Measurements from ENCODE around the gene ELMO1. TPM values are rescaled to one million over a fixed set of nuclear protein-coding genes. Genes with fewer than 3 reads are reported as not detected.

ELMO1 gene
- total RNA-seq, 1 experiment from 2014 or later = not detected

- ChIA-PET POLR2A (ENCODE audit: low non-redundant PET) (no interaction called here), CTCF (no interaction called here)
- Histone ChIP-seq H3K27ac (ENCODE audit: low read depth, low read length, poor library complexity, severe bottlenecking) (no peak overlapping the region), H3K27me3 (replicated peaks; ENCODE audit: insufficient read depth, low read depth, low read length, poor library complexity) (no peaks in the 10 kb centered on the region), H3K36me3 (ENCODE audit: insufficient read depth, low read length, poor library complexity, severe bottlenecking) (no peaks in the 10 kb centered on the region), H3K9me3 (ENCODE audit: low read depth, low read length, poor library complexity, severe bottlenecking) (no peaks in the 10 kb centered on the region), H3K4me1 (ENCODE audit: insufficient read depth, low read length, poor library complexity, severe bottlenecking) (no peaks in the 10 kb centered on the region), H3K4me3 (ENCODE audit: low read depth, low read length, poor library complexity, severe bottlenecking) (no peak overlapping the region)
- no peak for TF ChIP-seq EZH2 (IDR thresholded peaks at IDR 0.05; ENCODE audit: borderline replicate concordance, low read depth, low read length, poor library complexity, severe bottlenecking)
- TF ChIP-seq, protein P1, sequence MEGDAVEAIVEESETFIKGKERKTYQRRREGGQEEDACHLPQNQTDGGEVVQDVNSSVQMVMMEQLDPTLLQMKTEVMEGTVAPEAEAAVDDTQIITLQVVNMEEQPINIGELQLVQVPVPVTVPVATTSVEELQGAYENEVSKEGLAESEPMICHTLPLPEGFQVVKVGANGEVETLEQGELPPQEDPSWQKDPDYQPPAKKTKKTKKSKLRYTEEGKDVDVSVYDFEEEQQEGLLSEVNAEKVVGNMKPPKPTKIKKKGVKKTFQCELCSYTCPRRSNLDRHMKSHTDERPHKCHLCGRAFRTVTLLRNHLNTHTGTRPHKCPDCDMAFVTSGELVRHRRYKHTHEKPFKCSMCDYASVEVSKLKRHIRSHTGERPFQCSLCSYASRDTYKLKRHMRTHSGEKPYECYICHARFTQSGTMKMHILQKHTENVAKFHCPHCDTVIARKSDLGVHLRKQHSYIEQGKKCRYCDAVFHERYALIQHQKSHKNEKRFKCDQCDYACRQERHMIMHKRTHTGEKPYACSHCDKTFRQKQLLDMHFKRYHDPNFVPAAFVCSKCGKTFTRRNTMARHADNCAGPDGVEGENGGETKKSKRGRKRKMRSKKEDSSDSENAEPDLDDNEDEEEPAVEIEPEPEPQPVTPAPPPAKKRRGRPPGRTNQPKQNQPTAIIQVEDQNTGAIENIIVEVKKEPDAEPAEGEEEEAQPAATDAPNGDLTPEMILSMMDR (conservative IDR thresholded peaks at IDR 0.05; ENCODE audit: low read depth, low read length) = no peak
- intact Hi-C loops (cut with micrococcal nuclease; ENCODE audit: unreplicated experiment) = no loop called here
- no peak for DNase-seq (ENCODE audit: low spot score)
- no TSS peak for BruUV-seq (replicated peaks)
Observed at GRCh38 chr7:37038706-37039105, 410.0 kb downstream of the ELMO1 start.

- TF ChIP-seq EZH2 (IDR thresholded peaks at IDR 0.05; ENCODE audit: borderline replicate concordance, low read depth, low read length, poor library complexity, severe bottlenecking) = no peak
- TF ChIP-seq, protein P1 (conservative IDR thresholded peaks at IDR 0.05; ENCODE audit: low read depth, low read length) = no peak
- Histone ChIP-seq H3K27ac (ENCODE audit: low read depth, low read length, poor library complexity, severe bottlenecking) (no peak overlapping the region), H3K4me1 (ENCODE audit: insufficient read depth, low read length, poor library complexity, severe bottlenecking) (peaks cover 13% of the 10 kb centered on the region), H3K36me3 (ENCODE audit: insufficient read depth, low read length, poor library complexity, severe bottlenecking) (no peaks in the 10 kb centered on the region), H3K9me3 (ENCODE audit: low read depth, low read length, poor library complexity, severe bottlenecking) (no peaks in the 10 kb centered on the region), H3K27me3 (replicated peaks; ENCODE audit: insufficient read depth, low read depth, low read length, poor library complexity) (no peaks in the 10 kb centered on the region), H3K4me3 (ENCODE audit: low read depth, low read length, poor library complexity, severe bottlenecking) (no peak overlapping the region)
- intact Hi-C loops (cut with micrococcal nuclease; ENCODE audit: unreplicated experiment) = no loop called here
- BruUV-seq (replicated peaks) = no TSS peak
- DNase-seq (ENCODE audit: low spot score) = no peak
- ChIA-PET POLR2A (ENCODE audit: low non-redundant PET) (no interaction called here), CTCF (no interaction called here)
Observed at GRCh38 chr7:37037286-37037685, 411.4 kb downstream of the ELMO1 start.

- intact Hi-C loops (cut with micrococcal nuclease; ENCODE audit: unreplicated experiment) = no loop called here
- H3K27ac ChIP-seq (ENCODE audit: low read depth, low read length, poor library complexity, severe bottlenecking) = no peak overlapping the region
- no peak for TF ChIP-seq EZH2 (IDR thresholded peaks at IDR 0.05; ENCODE audit: borderline replicate concordance, low read depth, low read length, poor library complexity, severe bottlenecking)
- TF ChIP-seq, protein P1 (conservative IDR thresholded peaks at IDR 0.05; ENCODE audit: low read depth, low read length) = no peak
- H3K27me3 ChIP-seq (replicated peaks; ENCODE audit: insufficient read depth, low read depth, low read length, poor library complexity) = no peaks in the 10 kb centered on the region
- H3K9me3 ChIP-seq (ENCODE audit: low read depth, low read length, poor library complexity, severe bottlenecking) = no peaks in the 10 kb centered on the region
- H3K36me3 ChIP-seq (ENCODE audit: insufficient read depth, low read length, poor library complexity, severe bottlenecking) = no peaks in the 10 kb centered on the region
- no peak for DNase-seq (ENCODE audit: low spot score)
- POLR2A ChIA-PET (ENCODE audit: low non-redundant PET) = no interaction called here
- BruUV-seq (replicated peaks) = no TSS peak
- no peak overlapping the region for H3K4me3 ChIP-seq (ENCODE audit: low read depth, low read length, poor library complexity, severe bottlenecking)
- CTCF ChIA-PET = no interaction called here
- peaks cover 22% of the 10 kb centered on the region for H3K4me1 ChIP-seq (ENCODE audit: insufficient read depth, low read length, poor library complexity, severe bottlenecking)
Observed at GRCh38 chr7:37035631-37036030, 413.0 kb downstream of the ELMO1 start.

All from A673 (cell line).